Karpas-422 (cell line): Measurements from ENCODE around the gene FBXW2. TPM values are rescaled to one million over a fixed set of nuclear protein-coding genes. Genes with fewer than 3 reads are reported as not detected.

Experiments used
- DNase-seq: peaks from one replicate; pipeline ENCODE4 v3.0.0-alpha.2; 2015
- H2AFZ ChIP-seq: fragments of 200-600 bp; sonication (generic); 2 replicates; pipeline ENCODE4 v1.6.1; 2014; ENCODE audit warnings: antibody characterized with exemption, low read length, mixed read lengths
- H3K27ac ChIP-seq: fragments of 200-600 bp; sonication (generic); 2 replicates; pipeline ENCODE4 v1.5.1; 2014; ENCODE audit warnings: mild to moderate bottlenecking, low read length, moderate library complexity
- H3K27me3 ChIP-seq: fragments of 200-600 bp; sonication (generic); 2 replicates; pipeline ENCODE4 v1.6.1; 2014; ENCODE audit warnings: low read length, mixed read lengths
- H3K36me3 ChIP-seq: fragments of 200-600 bp; sonication (generic); 2 replicates; pipeline ENCODE4 v1.6.1; 2014; ENCODE audit warnings: low read length, mixed read lengths; ENCODE audit not compliant: insufficient read depth
- H3K4me1 ChIP-seq: fragments of 200-600 bp; sonication (generic); 2 replicates; pipeline ENCODE4 v1.6.1; 2014; ENCODE audit warnings: mild to moderate bottlenecking, low read length, mixed read lengths
- H3K4me2 ChIP-seq: fragments of 200-600 bp; sonication (generic); 2 replicates; pipeline ENCODE4 v1.6.1; 2014; ENCODE audit warnings: low read length, low read depth, mild to moderate bottlenecking; ENCODE audit not compliant: poor library complexity, severe bottlenecking
- H3K4me3 ChIP-seq: fragments of 200-600 bp; sonication (generic); 2 replicates; pipeline ENCODE4 v1.5.1; 2014; ENCODE audit warnings: mild to moderate bottlenecking, antibody characterized with exemption, low read length, mixed read lengths
- H3K79me2 ChIP-seq: fragments of 200-600 bp; sonication (generic); 2 replicates; pipeline ENCODE4 v1.6.1; 2014; ENCODE audit warnings: mild to moderate bottlenecking, low read length, mixed read lengths
- H3K9ac ChIP-seq: fragments of 200-600 bp; sonication (generic); 2 replicates; pipeline ENCODE4 v1.6.0; 2014; ENCODE audit warnings: low read length
- H3K9me2 ChIP-seq: fragments of 200-600 bp; sonication (generic), shearing (Covaris generic); replicated peaks from 2 replicates; pipeline ENCODE4 v1.6.0; 2014; ENCODE audit warnings: mild to moderate bottlenecking, low read length, moderate library complexity; ENCODE audit not compliant: insufficient read depth
- H3K9me3 ChIP-seq: fragments of 300-700, 200-600 bp; sonication (generic); 2 replicates; pipeline ENCODE4 v1.6.1; 2014; ENCODE audit warnings: low read length, mixed read lengths
- H4K20me1 ChIP-seq: fragments of 200-600 bp; sonication (generic); 2 replicates; pipeline ENCODE4 v1.6.1; 2014; ENCODE audit warnings: mild to moderate bottlenecking, antibody characterized with exemption, low read length, low read depth; ENCODE audit not compliant: insufficient read depth
- total RNA-seq: library from RNA; depleted of rRNA; stranded (reverse); fragments of >200 nt; shearing (Covaris generic); gene quantifications from 2 replicates; pipeline ENCODE4 v1.2.3, GENCODE V29; 2014; ENCODE audit warnings: low replicate concordance

Gene FBXW2
- total RNA-seq, 1 experiment from 2014 or later: 42.0 TPM

- no peaks in the 10 kb centered on the region for H3K9me2 ChIP-seq
- H3K27me3 ChIP-seq: no peaks in the 10 kb centered on the region
- no peak overlapping the region for H3K27ac ChIP-seq
- no peaks in the 10 kb centered on the region for H3K4me1 ChIP-seq
- no peaks in the 10 kb centered on the region for H4K20me1 ChIP-seq
- H3K79me2 ChIP-seq: peaks cover 45% of the 10 kb centered on the region
- H3K4me2 ChIP-seq: no peak overlapping the region
- H2AFZ ChIP-seq: no peak overlapping the region
- no peaks in the 10 kb centered on the region for H3K9me3 ChIP-seq
- no peak overlapping the region for H3K9ac ChIP-seq
- H3K36me3 ChIP-seq: peaks cover 56% of the 10 kb centered on the region
- H3K4me3 ChIP-seq: no peak overlapping the region
- no peak for DNase-seq
Measured at GRCh38 chr9:120775859-120776258, 17.4 kb downstream of the FBXW2 start.

DNA sequence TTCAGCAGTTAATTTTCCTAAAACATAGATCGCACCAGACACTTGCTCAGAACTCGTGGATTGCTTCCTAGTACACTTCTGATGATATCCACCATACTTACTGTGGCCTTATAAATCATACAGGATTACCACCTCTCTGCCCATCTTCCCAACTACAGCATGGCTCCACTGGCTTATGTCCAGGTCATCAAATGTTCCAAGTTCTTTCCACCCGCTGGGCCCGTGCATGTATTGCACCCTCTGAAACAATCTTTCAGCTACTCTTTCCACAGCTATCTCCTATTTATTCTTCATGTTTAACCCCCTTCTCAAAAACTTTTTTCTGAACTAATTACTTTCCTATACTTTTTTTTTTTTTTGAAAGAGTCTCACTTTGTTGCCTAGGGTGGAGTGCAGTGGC lies 18.5 kb downstream of the FBXW2 start:
- Histone ChIP-seq H3K27ac (no peak overlapping the region), H3K27me3 (no peaks in the 10 kb centered on the region), H3K9ac (no peak overlapping the region), H3K4me2 (no peak overlapping the region), H3K9me3 (no peaks in the 10 kb centered on the region), H3K4me3 (no peak overlapping the region), H3K4me1 (no peaks in the 10 kb centered on the region), H2AFZ (no peak overlapping the region), H3K9me2 (no peaks in the 10 kb centered on the region), H3K36me3 (peaks cover 64% of the 10 kb centered on the region), H4K20me1 (no peaks in the 10 kb centered on the region), H3K79me2 (peaks cover 36% of the 10 kb centered on the region)
- no peak for DNase-seq

DNA sequence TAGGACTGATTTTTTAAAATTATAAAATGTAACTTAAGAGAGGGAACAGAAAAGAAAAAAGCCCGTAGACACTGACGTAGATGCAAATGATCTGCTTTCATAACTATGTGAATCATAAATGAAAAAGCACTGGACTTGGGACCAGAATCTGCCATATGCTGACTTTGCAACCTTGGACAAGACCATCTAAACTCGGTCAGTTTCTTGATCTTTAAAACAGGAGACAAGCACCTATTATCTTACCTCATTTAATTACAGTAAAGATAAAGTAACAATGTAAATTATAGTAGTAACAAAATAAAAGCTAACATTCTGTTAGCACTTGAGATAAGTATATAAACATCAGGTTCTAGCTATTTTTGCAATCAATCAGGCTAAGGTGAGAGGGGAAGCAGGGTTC lies 20.0 kb downstream of the FBXW2 start:
- H3K36me3 ChIP-seq: peaks cover 67% of the 10 kb centered on the region

DNA sequence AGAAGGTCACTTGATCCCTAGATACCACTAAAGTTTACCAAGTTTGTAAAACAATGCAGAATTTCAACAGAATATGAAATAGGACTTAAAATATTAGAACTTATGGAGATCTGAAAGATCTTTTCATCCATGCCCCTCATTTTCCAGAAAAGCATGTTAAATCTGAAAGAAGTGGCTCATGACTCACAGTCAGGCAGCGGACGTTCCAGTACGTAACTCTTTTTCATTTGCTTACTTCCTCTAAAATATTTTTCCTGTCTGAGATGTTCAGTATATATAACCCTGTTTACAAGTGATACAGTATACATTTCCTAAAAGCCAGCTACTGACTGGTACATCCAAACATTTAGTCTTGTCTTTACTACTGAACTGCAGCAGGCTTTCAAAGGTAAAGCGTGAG lies 22.3 kb downstream of the FBXW2 start:
- Histone ChIP-seq H2AFZ (no peak overlapping the region), H4K20me1 (no peaks in the 10 kb centered on the region), H3K27ac (no peak overlapping the region), H3K79me2 (peaks cover 15% of the 10 kb centered on the region), H3K36me3 (peaks cover 49% of the 10 kb centered on the region), H3K4me2 (no peak overlapping the region), H3K9ac (no peak overlapping the region), H3K9me3 (no peaks in the 10 kb centered on the region), H3K27me3 (no peaks in the 10 kb centered on the region), H3K4me1 (no peaks in the 10 kb centered on the region), H3K9me2 (no peaks in the 10 kb centered on the region), H3K4me3 (no peak overlapping the region)
- no peak for DNase-seq

More for the DNA sequence above, 20.0 kb downstream of the FBXW2 start:
- Histone ChIP-seq H3K27me3 (no peaks in the 10 kb centered on the region), H2AFZ (no peak overlapping the region), H3K4me3 (no peak overlapping the region), H3K27ac (no peak overlapping the region), H3K4me2 (no peak overlapping the region), H4K20me1 (no peaks in the 10 kb centered on the region), H3K4me1 (no peaks in the 10 kb centered on the region), H3K9me2 (no peaks in the 10 kb centered on the region), H3K9ac (no peak overlapping the region), H3K9me3 (no peaks in the 10 kb centered on the region), H3K79me2 (peaks cover 25% of the 10 kb centered on the region)
- no peak for DNase-seq

- Histone ChIP-seq H3K9me2 (no peaks in the 10 kb centered on the region), H4K20me1 (no peaks in the 10 kb centered on the region), H3K9ac (no peak overlapping the region), H3K4me2 (no peak overlapping the region), H2AFZ (no peak overlapping the region), H3K27ac (no peak overlapping the region), H3K27me3 (no peaks in the 10 kb centered on the region), H3K9me3 (no peaks in the 10 kb centered on the region), H3K4me1 (no peaks in the 10 kb centered on the region), H3K79me2 (peaks cover 10% of the 10 kb centered on the region), H3K36me3 (peaks cover 44% of the 10 kb centered on the region), H3K4me3 (no peak overlapping the region)
- no peak for DNase-seq
Measured at GRCh38 chr9:120768886-120769285, 24.3 kb downstream of the FBXW2 start.

DNA sequence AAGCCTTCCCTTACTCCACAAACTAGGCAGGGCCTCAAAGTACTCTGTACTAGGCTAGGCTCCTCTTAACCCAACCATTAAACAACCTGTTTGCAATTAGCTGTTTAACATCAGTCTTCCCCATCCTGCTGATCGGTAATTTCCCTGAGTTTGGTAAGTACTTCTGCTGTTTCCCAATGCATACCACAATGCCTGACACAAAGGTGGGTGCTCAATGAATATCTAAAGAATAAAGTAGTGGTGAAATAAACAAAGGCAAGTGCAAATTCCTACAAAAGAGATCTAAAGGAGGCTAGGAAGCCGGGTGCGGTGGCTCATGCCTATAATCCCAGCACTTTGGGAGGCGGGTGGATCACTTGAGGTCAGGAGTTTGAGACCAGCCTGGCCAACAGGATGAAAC lies 25.0 kb downstream of the FBXW2 start:
- Histone ChIP-seq H3K4me1 (no peaks in the 10 kb centered on the region), H3K4me3 (no peak overlapping the region), H3K9ac (no peak overlapping the region), H3K36me3 (peaks cover 44% of the 10 kb centered on the region), H3K27ac (no peak overlapping the region), H3K79me2 (peaks cover 10% of the 10 kb centered on the region), H3K27me3 (no peaks in the 10 kb centered on the region), H3K4me2 (no peak overlapping the region), H4K20me1 (no peaks in the 10 kb centered on the region), H2AFZ (no peak overlapping the region), H3K9me3 (no peaks in the 10 kb centered on the region), H3K9me2 (no peaks in the 10 kb centered on the region)
- no peak for DNase-seq

- Histone ChIP-seq H3K9me2 (no peaks in the 10 kb centered on the region), H3K9ac (no peak overlapping the region), H4K20me1 (no peaks in the 10 kb centered on the region), H2AFZ (no peak overlapping the region), H3K36me3 (peaks cover 43% of the 10 kb centered on the region), H3K27me3 (no peaks in the 10 kb centered on the region), H3K4me3 (no peak overlapping the region), H3K79me2 (peaks cover 6% of the 10 kb centered on the region), H3K4me1 (no peaks in the 10 kb centered on the region), H3K4me2 (no peak overlapping the region), H3K27ac (no peak overlapping the region), H3K9me3 (no peaks in the 10 kb centered on the region)
- DNase-seq: no peak
Measured at GRCh38 chr9:120767451-120767850, 25.8 kb downstream of the FBXW2 start.

- no peak overlapping the region for H3K9ac ChIP-seq
- H3K27me3 ChIP-seq: no peaks in the 10 kb centered on the region
- no peaks in the 10 kb centered on the region for H3K9me2 ChIP-seq
Measured at GRCh38 chr9:120765910-120766425, 27.2 kb downstream of the FBXW2 start.

DNA sequence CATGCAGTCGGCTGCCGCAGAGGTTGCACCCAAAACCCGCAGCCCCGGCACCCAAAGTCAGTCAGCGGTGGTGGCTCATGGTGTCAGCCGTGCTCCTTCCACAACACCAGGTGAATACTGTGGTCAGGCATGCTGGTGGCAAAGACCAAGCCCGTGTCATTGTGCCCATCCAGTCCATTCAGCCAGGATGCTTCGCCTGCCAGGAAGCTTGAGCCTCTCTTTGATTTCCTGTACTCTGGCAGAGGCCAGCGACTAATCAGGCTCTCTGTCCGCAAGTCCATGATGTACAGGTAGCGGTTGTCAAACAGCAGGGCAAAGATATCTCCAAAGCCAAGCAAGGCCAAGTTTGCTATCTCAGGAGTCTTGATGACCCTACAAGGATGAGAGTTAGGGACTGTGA lies 28.7 kb downstream of the FBXW2 start:
- Histone ChIP-seq H3K4me2 (no peak overlapping the region), H3K36me3 (peaks cover 31% of the 10 kb centered on the region), H4K20me1 (no peaks in the 10 kb centered on the region), H3K27ac (no peak overlapping the region), H3K4me3 (no peak overlapping the region), H3K9me2 (no peaks in the 10 kb centered on the region), H2AFZ (no peak overlapping the region), H3K4me1 (peaks cover 16% of the 10 kb centered on the region), H3K79me2 (peaks cover 10% of the 10 kb centered on the region), H3K27me3 (no peaks in the 10 kb centered on the region), H3K9ac (no peak overlapping the region), H3K9me3 (no peaks in the 10 kb centered on the region)
- DNase-seq: no peak

More at GRCh38 chr9:120765910-120766425, 27.2 kb downstream of the FBXW2 start:
- H3K36me3 ChIP-seq: peaks cover 39% of the 10 kb centered on the region
- H4K20me1 ChIP-seq: no peaks in the 10 kb centered on the region
- no peak for DNase-seq
- no peak overlapping the region for H2AFZ ChIP-seq
- no peaks in the 10 kb centered on the region for H3K9me3 ChIP-seq
- H3K4me1 ChIP-seq: peaks cover 3% of the 10 kb centered on the region; the same call in 1 of the 2 replicates
- H3K27ac ChIP-seq: no peak overlapping the region
- H3K79me2 ChIP-seq: peaks cover 9% of the 10 kb centered on the region
- H3K4me2 ChIP-seq: no peak overlapping the region
- H3K4me3 ChIP-seq: no peak overlapping the region
